ENCODE data around the gene GDI2.

GRCh38 chr10:5816170-5816569, 2.9 kb upstream of the GDI2 start:
- no peak for TF ChIP-seq CTCF (IDR thresholded peaks at IDR 0.05)
- no peak for TF ChIP-seq POLR2A (IDR thresholded peaks at IDR 0.05)

Measured in uterus (tissue), 2 donors.